Neural cell (in vitro differentiated cells): ENCODE measurements around the gene NET1.

Source experiments
- EZH2 ChIP-seq: fragments of 200-600, 300-800 bp; shearing (Covaris generic), sonication (generic); IDR thresholded peaks from 2 replicates; pipeline ENCODE4 v1.6.1; 2014; ENCODE audit warnings: antibody characterized with exemption, low read length, borderline replicate concordance, mild to moderate bottlenecking; ENCODE audit not compliant: insufficient read depth, poor library complexity, severe bottlenecking
- POLR2AphosphoS5 ChIP-seq: IDR thresholded peaks from 2 replicates; pipeline ENCODE4 v1.6.1; 2012
- RAD21 ChIP-seq: fragments of 450-650 bp; conservative IDR thresholded peaks from 2 replicates; pipeline ENCODE4 v1.6.1; 2014; ENCODE audit warnings: antibody characterized with exemption, mild to moderate bottlenecking, moderate library complexity
- SMC3 ChIP-seq: fragments of 450-650 bp; conservative IDR thresholded peaks from 2 replicates; pipeline ENCODE4 v1.6.1; 2014; ENCODE audit warnings: antibody characterized with exemption, mild to moderate bottlenecking, moderate library complexity; ENCODE audit not compliant: poor library complexity
- TAF1 ChIP-seq: IDR thresholded peaks from 2 replicates; pipeline ENCODE4 v1.6.1; 2012; ENCODE audit warnings: low read depth
- TF ChIP-seq, protein P1 (sequence below): fragments of 450-650 bp; IDR thresholded peaks from 2 replicates; pipeline ENCODE4 v1.5.1; 2014; ENCODE audit warnings: antibody characterized with exemption, mild to moderate bottlenecking, moderate library complexity; ENCODE audit not compliant: poor library complexity, severe bottlenecking
- TF ChIP-seq, protein P2 (sequence below): IDR thresholded peaks from 2 replicates; pipeline ENCODE4 v1.6.1; 2012; ENCODE audit warnings: borderline replicate concordance

- TF ChIP-seq SMC3 (no peak), RAD21 (no peak), EZH2 (no peak), POLR2AphosphoS5 (no peak), TAF1 (no peak)
- TF ChIP-seq, protein P1, sequence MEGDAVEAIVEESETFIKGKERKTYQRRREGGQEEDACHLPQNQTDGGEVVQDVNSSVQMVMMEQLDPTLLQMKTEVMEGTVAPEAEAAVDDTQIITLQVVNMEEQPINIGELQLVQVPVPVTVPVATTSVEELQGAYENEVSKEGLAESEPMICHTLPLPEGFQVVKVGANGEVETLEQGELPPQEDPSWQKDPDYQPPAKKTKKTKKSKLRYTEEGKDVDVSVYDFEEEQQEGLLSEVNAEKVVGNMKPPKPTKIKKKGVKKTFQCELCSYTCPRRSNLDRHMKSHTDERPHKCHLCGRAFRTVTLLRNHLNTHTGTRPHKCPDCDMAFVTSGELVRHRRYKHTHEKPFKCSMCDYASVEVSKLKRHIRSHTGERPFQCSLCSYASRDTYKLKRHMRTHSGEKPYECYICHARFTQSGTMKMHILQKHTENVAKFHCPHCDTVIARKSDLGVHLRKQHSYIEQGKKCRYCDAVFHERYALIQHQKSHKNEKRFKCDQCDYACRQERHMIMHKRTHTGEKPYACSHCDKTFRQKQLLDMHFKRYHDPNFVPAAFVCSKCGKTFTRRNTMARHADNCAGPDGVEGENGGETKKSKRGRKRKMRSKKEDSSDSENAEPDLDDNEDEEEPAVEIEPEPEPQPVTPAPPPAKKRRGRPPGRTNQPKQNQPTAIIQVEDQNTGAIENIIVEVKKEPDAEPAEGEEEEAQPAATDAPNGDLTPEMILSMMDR = no peak
- TF ChIP-seq, protein P2, sequence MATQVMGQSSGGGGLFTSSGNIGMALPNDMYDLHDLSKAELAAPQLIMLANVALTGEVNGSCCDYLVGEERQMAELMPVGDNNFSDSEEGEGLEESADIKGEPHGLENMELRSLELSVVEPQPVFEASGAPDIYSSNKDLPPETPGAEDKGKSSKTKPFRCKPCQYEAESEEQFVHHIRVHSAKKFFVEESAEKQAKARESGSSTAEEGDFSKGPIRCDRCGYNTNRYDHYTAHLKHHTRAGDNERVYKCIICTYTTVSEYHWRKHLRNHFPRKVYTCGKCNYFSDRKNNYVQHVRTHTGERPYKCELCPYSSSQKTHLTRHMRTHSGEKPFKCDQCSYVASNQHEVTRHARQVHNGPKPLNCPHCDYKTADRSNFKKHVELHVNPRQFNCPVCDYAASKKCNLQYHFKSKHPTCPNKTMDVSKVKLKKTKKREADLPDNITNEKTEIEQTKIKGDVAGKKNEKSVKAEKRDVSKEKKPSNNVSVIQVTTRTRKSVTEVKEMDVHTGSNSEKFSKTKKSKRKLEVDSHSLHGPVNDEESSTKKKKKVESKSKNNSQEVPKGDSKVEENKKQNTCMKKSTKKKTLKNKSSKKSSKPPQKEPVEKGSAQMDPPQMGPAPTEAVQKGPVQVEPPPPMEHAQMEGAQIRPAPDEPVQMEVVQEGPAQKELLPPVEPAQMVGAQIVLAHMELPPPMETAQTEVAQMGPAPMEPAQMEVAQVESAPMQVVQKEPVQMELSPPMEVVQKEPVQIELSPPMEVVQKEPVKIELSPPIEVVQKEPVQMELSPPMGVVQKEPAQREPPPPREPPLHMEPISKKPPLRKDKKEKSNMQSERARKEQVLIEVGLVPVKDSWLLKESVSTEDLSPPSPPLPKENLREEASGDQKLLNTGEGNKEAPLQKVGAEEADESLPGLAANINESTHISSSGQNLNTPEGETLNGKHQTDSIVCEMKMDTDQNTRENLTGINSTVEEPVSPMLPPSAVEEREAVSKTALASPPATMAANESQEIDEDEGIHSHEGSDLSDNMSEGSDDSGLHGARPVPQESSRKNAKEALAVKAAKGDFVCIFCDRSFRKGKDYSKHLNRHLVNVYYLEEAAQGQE = no peak
Observed at GRCh38 chr10:5418584-5418983, 6.2 kb downstream of the NET1 start.
